ENCODE results near the gene BMP2K. TPM values are rescaled to one million over a fixed set of nuclear protein-coding genes. Genes with fewer than 3 reads are reported as not detected.

The BMP2K gene
- 29.8 TPM for total RNA-seq
- long read RNA-seq, partial matches to known transcripts, result 2 of 3 reads
- long read RNA-seq, other reads (novel, unspliced or antisense), result 0 of 3 reads

- ATAC-seq (peak; percentile 93), DNase-seq (ENCODE audit: missing footprints) (peak; percentile 92)
- intact Hi-C loops (cut with DNase I), result loop anchor here (2.0 to 10.0 kb wide), 4 partner anchors 84 to 221 kb away; partner anchors contain the start of gene ANXA3
Observed at GRCh38 chr4:78776079-78776728, at the start of gene BMP2K. BMP2K (plus strand) TSS chr4:78776350; CDS start chr4:78776544, 194 bp downstream.

GRCh38 chr4:78726546-78726945, 49.6 kb upstream of the BMP2K start:
- ATAC-seq, result no peak
- DNase-seq (ENCODE audit: missing footprints), result no peak
- intact Hi-C loops (cut with DNase I), result no loop called here

- no peak for DNase-seq (ENCODE audit: missing footprints)
- no peak for ATAC-seq
- intact Hi-C loops (cut with DNase I), result no loop called here
Observed at GRCh38 chr4:78732332-78733104, 43.6 kb upstream of the BMP2K start.

- intact Hi-C loops (cut with DNase I), result no loop called here
- ATAC-seq (no peak), DNase-seq (ENCODE audit: missing footprints) (no peak)
Observed at GRCh38 chr4:78734441-78735162, 41.5 kb upstream of the BMP2K start.

GRCh38 chr4:78735697-78736096, 40.5 kb upstream of the BMP2K start:
- intact Hi-C loops (cut with DNase I), result no loop called here
- ATAC-seq (no peak), DNase-seq (ENCODE audit: missing footprints) (no peak)

- no peak for ATAC-seq
- intact Hi-C loops (cut with DNase I), result no loop called here
Observed at GRCh38 chr4:78737035-78737434, 39.1 kb upstream of the BMP2K start.

GRCh38 chr4:78737973-78738372, 38.2 kb upstream of the BMP2K start:
- intact Hi-C loops (cut with DNase I), result no loop called here
- ATAC-seq, result no peak

More at GRCh38 chr4:78737035-78737434, 39.1 kb upstream of the BMP2K start:
- no peak for DNase-seq (ENCODE audit: missing footprints)

GRCh38 chr4:78742300-78742699, 33.9 kb upstream of the BMP2K start:
- ATAC-seq (no peak), DNase-seq (ENCODE audit: missing footprints) (no peak)
- intact Hi-C loops (cut with DNase I), result no loop called here

More at GRCh38 chr4:78737973-78738372, 38.2 kb upstream of the BMP2K start:
- no peak for DNase-seq (ENCODE audit: missing footprints)

GRCh38 chr4:78747475-78747922, 28.7 kb upstream of the BMP2K start:
- ATAC-seq (no peak), DNase-seq (ENCODE audit: missing footprints) (no peak)
- intact Hi-C loops (cut with DNase I), result no loop called here

- DNase-seq (ENCODE audit: missing footprints) (no peak), ATAC-seq (no peak)
- intact Hi-C loops (cut with DNase I), result no loop called here
Observed at GRCh38 chr4:78748381-78748780, 27.8 kb upstream of the BMP2K start.

- intact Hi-C loops (cut with DNase I), result no loop called here
- ATAC-seq (peak; percentile 59), DNase-seq (ENCODE audit: missing footprints) (no peak)
Observed at GRCh38 chr4:78749258-78749971, 26.7 kb upstream of the BMP2K start.

GRCh38 chr4:78749972-78750727, 26.0 kb upstream of the BMP2K start:
- no peak for DNase-seq (ENCODE audit: missing footprints)
- intact Hi-C loops (cut with DNase I), result no loop called here
- ATAC-seq, result peak; percentile 47

- DNase-seq (ENCODE audit: missing footprints) (no peak), ATAC-seq (no peak)
- intact Hi-C loops (cut with DNase I), result no loop called here
Observed at GRCh38 chr4:78753091-78753490, 23.1 kb upstream of the BMP2K start.

GRCh38 chr4:78754872-78755271, 21.3 kb upstream of the BMP2K start:
- ATAC-seq, result no peak
- intact Hi-C loops (cut with DNase I), result no loop called here
- no peak for DNase-seq (ENCODE audit: missing footprints)

- DNase-seq (ENCODE audit: missing footprints), result no peak
- intact Hi-C loops (cut with DNase I), result no loop called here
Observed at GRCh38 chr4:78756137-78756536, 20.0 kb upstream of the BMP2K start.

GRCh38 chr4:78756776-78757175, 19.4 kb upstream of the BMP2K start:
- ATAC-seq (no peak), DNase-seq (ENCODE audit: missing footprints) (no peak)
- intact Hi-C loops (cut with DNase I), result no loop called here

More at GRCh38 chr4:78756137-78756536, 20.0 kb upstream of the BMP2K start:
- ATAC-seq, result no peak

- intact Hi-C loops (cut with DNase I), result no loop called here
- no peak for DNase-seq (ENCODE audit: missing footprints)
- no peak for ATAC-seq
Observed at GRCh38 chr4:78757574-78757973, 18.6 kb upstream of the BMP2K start.

GRCh38 chr4:78758085-78758484, 18.1 kb upstream of the BMP2K start:
- no peak for DNase-seq (ENCODE audit: missing footprints)
- intact Hi-C loops (cut with DNase I), result no loop called here
- no peak for ATAC-seq
